NCI-H2029 treated with DMSO at 0.1 percent for 48 hours (cell line): Measurements from ENCODE around the gene CHRNA4.
A peak's percentile ranks its signal among the peaks of the same experiment; 100 is the strongest.

Experiments
- DNase-seq: peaks from one replicate; lab custom pipeline; 2025; lab: John Stamatoyannopoulos, UW

CHRNA4 gene

DNA sequence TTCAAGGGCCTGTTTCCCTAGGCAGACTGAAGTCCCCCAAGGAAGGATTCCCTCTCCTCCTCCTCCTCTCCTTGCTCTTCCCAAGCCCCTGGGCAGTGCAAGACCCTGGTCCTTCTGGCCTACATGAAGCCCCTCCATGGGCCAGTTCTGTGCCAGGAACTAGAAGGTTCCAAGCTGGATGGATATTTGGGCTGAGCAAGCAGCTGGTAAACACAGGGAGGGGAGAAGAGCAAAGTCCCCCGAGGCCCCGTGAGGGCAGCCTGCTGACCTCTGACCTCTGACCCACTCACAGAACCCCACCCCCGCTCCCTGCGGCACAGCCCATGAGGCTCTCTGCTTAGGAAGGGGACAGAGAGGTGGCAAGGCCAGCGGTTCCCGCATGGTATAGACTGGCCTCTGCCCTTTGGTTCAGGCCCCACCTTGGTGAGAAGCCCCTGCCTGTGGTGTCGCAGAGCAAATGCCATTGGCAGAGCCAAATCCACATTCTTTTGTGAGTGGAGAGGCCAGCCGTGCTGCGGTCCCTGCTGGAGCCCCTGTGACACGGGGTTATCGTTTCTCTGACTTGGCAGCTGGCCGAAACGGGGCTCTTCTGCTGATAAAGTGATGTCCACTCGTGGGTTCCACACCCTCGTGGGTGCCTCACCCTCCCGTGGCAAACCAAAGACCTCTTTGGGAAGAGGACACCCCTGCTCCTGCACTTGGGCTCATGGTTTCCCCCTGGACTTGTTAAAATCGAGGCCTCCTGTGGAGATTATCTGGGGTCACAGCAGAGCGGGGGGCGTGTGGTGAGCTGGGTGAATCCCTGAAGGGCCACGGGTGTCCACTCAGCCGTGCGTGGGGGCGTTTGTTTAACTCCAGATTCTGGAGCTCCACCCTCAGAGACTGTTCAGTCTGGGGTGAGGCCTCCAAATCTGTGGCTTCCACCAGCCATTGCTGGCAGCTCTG, 2.1 kb upstream of the CHRNA4 start:
- no peak for DNase-seq

GRCh38 chr20:63362436-63363009, 1.4 kb upstream of the CHRNA4 start:
- no peak for DNase-seq

DNA sequence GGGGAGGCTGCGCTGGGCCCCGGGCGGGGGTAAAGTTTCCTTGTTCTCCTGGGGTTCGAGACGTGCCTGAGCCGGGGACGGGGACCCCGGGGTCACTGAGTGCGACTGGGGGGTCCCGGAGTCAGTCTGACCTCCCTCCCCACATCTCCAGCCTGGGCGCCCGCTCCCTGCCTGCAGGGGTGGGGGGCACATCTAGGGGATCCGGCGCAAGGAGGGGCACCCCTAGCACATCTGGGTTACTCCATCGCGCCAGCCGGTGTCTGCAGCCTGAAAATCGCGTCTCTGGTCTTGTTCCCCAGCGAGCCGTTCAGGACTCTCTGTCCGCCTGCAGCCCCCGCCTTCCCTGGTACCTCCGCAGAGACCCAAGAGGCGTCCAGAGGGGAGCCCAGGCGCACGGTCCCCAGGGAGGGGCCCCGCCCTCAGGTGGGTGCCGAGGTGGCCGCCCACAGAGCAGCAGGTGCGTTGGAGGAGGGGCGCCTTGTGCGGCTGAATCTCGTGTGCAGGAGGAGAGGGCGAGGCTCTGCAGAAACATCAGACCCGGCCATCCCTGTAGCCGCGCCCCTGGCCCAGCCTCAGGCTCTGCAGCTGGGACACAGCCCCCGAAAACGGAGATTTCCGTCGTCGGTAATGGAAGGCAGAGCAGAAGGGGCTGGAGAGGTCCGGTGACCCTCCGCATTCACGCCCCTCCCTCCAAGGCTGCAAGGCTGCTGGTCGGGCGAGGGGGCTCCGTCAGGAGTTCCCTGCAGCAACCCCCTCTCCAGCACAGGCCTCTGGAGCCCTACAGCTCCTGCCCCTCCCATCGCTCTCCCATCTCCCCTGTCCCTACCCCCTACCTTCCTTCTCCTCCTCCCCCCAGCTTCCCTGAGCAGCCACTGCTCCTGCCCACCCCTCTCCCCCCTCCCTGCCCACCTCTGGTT, 628 bp upstream of the CHRNA4 start:
- DNase-seq, result no peak

- no peak for DNase-seq
Observed at GRCh38 chr20:63359937-63360849, 956 bp downstream of the CHRNA4 start.

- no peak for DNase-seq
Observed at GRCh38 chr20:63359164-63359934, 1.8 kb downstream of the CHRNA4 start.

DNA sequence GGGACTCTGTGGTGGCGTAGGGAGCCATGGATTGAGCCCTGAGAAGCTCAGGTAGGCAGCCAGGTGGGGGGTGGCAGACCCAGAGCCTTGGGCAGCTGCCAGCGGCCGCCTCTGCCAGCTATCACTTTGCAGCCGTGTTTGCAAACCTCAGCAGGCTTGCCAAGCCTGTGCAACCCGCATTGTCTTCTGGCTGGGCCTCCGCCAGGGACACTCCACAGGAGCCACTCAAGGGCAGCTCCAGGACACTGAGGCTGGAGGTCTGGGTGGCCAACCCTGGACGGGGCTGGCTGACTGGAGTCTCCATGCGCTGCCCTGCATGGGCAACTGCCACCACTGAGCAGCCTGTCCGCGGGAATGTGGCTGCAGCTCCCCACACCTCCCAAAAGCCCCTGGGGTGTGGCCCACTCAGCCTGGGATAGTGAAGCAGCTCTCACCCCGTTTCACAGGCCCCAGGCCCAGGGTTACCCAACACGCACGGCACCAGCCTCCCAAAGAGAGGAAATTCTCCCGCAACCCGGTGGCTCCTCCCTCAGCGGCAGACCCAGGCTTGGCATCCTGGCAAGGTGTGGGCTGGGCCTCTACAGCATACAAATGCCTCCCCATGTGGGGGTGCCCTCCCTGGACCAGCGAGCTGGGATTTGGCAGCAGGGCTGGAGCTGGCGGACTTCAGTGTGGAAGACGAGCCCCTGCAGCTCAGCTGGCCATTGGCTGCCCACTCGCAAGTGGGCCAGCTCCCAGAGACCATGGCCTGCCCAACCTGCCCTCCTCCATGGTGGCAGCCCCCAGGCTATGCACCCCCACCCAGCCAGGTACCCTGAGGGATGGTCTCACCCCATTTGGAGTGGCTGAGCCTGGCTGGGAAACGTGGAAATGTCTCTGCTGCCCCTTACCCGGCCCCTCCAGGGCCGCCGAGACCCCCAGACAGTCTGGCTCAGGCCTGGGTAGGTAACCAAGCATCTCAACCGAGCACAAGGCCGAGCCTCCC, 2.9 kb downstream of the CHRNA4 start:
- DNase-seq, result peak; percentile 76

DNA sequence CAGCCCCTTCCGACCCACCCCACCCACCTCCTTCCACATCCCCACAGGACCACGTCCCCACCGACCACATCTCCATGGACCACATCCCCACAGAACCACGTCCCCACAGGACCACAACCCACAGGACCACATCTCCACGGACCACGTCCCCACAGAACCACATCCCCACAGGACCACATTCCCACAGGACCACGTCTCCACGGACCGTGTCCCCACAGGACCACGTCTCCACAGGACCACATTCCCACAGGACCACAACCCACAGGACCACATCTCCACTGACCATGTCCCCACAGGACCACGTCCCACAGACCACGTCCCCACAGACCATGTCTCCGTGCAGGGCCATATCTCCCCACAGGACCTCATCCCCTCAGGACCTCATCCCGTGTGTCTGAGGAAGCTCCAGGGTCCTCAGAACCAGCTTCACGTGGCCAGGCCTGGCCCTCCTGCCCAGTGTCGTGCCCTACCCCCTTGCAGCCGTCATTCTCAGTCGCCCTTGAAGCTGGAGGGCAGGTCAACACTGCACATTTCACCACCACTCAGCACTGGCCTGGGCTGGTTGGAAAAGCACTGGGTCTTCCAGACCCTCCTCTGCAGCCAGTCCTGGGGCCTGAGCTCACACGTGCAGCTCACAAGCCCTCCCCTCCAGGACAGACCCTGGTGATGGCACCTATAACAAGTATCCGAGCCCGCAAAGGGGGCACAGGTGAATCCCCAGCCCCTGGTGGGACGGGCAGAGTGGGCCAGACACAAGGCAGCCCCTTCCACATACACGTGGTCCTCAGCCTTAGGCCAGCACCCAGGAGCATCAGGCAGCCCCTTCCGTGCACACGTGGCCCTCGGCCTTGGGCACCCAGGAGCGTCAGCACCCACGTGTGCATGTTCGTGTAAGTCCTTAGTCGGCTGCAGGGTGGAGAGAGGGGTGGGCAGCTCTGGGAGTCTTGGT, 3.9 kb downstream of the CHRNA4 start:
- no peak for DNase-seq

GRCh38 chr20:63356511-63356910, 4.6 kb downstream of the CHRNA4 start:
- DNase-seq, result no peak

- no peak for DNase-seq
Observed at GRCh38 chr20:63355781-63356295, 5.3 kb downstream of the CHRNA4 start.

DNA sequence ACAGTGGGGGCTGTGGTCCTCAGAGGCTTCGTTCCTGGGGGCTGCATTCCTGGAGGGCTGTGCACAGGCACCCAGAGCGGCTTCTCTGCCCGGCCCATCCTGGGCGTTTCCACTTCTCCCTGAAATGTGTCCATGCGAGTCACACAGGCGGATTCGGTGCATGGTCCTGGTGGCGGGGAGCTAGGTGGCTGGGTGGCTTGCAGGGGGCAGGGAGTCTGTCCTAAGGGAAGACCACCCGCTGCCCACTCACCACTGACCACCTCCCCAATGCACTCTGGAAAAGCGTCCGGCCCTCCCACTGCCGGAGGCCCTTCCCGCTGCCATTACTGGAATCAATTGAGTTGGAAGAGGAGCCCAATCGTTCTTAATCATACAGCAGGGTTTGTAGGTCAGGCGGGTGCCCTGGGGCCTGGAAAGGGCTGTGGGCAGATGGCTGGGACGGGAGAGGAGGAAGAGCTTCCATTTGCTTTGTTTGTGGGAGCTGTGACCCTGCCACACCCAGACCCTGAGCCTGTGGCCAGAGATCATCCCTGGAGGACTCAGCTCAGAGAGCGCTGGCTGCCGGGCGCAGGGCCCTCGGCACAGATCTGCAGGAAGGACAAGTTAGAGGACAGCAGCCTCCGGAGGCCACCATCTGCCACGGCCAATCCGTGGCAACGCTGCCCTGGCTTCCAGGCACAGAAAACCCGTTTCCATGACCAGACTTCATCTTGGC, 6.4 kb downstream of the CHRNA4 start:
- no peak for DNase-seq

DNA sequence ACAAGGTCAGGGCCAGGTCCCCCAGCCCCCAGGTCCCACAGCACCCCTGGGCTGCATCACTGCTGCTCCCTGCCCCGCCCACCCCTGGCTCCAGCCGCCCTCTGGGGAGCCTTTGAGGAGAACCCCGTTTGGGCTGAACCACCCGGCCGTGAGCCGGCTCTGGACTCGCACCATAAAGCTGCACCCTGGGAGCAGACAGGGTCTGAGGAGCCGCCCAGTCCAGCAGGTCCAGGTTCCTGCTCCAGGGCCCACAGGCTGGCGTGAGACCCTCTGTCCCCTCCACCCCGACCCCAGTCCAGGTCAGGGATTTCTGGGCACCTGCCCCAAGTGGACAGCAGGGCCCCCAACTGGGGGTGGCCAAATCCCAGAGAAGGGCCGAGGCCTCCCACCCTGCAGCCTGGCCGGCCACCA, 8.3 kb downstream of the CHRNA4 start:
- no peak for DNase-seq

DNA sequence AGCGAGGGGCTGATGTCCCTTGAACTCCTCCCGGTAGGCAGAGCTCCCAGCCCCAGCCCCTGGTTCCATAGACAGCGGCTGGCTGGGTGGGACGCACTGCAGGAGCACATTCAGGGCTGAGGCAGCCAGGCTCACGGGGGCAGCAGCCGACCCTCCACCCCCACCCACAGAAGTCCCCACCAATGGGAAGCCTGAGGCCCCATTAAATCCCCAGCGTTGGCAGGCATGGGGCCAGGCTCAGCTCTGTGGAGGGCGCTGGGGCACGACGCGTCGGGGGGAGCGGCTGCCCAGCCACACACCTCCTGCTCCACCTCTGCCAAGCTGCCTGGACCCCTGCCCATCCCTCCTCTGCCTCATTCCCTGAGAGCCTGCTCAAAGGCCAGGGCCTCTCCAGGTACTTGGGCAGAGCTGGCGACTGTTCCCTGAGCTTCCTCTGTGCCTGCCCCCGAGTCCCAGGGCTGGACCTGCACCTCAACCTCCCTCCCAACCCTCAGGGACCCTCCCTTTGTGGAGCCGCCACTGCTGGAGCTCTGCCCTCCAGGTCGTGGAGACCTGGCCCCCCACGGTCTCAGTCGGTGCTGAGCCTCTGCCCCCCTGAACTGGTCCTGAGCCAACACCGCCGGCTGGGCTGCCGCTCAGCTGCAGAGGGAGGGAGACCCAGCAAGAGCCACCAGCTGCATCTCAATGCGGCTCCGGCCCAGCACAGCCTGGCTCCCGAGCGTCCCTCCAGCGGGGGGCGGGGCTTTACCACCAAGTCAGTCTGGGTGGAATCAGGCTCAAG, 9.1 kb downstream of the CHRNA4 start:
- peak; percentile 45 for DNase-seq

DNA sequence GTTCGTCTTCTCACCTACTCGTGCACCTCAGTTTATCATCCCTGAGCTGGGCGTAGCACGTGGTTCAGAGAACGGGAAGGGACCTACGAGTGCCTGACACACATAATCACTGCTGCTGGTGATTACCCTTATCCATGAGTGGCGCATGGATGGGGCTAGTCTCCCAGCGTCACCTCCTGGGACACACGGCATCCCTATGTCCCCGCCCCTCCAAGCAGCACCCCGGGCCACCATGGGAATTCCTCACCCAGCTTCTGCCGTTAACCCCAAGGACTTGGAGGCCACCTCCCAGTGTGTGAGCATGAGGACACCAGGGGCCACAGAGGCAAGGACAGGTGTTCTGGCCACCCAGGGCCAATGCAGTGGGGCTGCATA, 9.8 kb downstream of the CHRNA4 start:
- DNase-seq, result no peak

DNA sequence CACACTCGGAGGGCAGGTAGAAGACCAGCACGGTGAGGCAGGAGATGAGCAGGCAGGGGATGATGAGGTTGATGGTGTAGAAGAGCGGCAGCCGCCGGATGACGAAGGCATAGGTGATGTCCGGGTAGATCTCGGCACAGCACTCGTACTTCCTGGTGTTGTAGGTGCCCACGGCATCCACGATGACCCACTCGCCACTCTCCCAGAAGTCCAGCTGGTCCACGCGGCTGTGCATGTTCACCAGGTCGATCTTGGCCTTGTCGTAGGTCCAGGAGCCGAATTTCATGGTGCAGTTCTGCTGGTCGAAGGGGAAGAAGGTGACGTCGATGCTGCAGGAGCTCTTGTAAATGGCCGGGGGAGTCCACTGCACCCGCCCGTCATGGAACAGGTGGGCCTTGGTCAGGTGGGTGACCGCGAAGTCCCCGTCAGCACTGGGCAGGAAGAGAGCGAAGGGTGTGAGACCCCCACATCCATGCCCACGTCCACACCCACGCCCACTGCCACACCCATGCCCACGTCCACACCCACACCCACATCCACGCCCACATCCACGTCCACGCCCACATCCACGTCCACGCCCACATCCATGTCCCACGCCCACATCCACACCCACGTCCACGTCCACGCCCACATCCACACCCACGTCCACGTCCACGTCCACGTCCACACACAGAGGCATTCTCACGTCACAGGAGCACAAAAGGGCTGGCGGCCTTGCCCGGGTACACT, 10.4 kb downstream of the CHRNA4 start:
- no peak for DNase-seq

GRCh38 chr20:63350196-63350595, 11.0 kb downstream of the CHRNA4 start:
- DNase-seq, result no peak

- DNase-seq, result no peak
Observed at GRCh38 chr20:63349516-63349895, 11.6 kb downstream of the CHRNA4 start.
